Uterine smooth muscle cell (primary cell): Measurements from ENCODE around the gene TMEM42. TPM values are rescaled to one million over a fixed set of nuclear protein-coding genes. Genes with fewer than 3 reads are reported as not detected.

Source experiments
- total RNA-seq: library from RNA; depleted of rRNA; stranded (reverse); fragments of >200 nt; gene quantifications from 2 replicates; pipeline ENCODE4 v1.2.3, GENCODE V29; 2014

The TMEM42 gene
- total RNA-seq = 11.8 and 23.1 TPM in 2 replicates

DNA sequence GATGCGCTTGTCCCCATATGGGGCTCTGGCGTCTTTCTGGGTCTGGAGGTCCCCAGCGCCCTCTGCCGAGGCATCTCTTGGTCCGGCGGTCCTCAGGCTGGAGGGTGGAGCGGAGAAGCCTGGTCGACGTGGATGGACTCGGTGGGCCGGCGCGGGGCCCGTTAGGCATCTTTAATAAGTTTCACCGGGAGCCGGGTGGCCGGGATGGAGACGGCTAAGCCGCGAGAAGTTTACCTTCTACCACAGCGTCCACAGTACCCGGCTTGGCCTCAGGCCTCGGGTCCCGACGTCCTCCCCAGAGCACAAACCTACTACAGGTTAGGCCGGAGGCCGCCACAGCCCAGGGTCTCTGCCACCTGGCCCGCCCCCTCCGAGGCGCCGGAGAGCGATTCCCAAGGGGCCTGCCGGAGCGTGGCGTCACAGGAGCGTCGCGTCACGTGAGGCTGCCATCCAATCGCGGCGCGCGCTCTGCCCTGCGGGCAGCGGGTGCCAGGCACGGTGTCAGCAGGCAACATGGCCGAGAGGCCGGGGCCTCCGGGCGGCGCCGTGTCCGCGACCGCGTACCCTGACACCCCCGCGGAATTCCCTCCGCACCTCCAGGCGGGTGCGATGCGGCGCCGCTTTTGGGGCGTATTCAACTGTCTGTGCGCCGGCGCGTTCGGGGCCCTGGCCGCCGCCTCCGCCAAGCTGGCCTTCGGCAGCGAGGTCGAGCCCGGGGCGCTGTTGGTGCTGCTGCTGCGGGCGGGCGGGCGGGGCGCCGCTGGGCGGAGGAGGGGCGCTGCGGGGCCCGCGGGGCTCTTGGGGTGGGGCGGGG, at the start of gene TMEM42:
Gene TMEM42, plus strand, starts transcription at position 501 of the 814 bp plus-strand sequence. Its CDS starts 13 bp downstream, at position 514.

DNA sequence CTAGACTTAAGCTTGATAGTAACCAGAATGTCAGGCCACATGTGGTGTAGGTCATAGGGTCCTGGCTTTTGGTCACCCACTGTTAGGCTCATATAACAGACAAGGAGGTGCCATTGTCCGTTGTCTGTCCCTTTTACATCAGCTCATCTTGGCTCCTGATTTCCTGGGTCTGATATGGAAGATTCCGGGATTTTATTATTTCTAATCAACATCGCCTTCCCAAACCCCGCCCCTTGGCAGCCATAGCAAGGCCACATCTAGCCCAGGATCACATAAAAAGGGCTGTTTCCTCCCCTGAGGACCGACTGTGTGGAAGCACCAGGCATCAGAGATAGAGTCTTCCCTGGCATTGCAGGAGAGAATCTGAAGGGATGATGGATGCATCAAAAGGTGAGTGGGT, 12.6 kb downstream of the TMEM42 start, which contains the start of gene TGM4:
Gene TGM4, plus strand, starts transcription at position 301 of the 400 bp plus-strand sequence. Its CDS starts 71 bp downstream, at position 372.

Other genes starting within 250 kb of the TMEM42 start
- gene ZNF197, start 236.9 kb upstream of the TMEM42 start, total RNA-seq = 18.3 and 18.9 TPM in 2 replicates
- gene ZNF35, start 213.2 kb upstream of the TMEM42 start, total RNA-seq = 9.0 and 14.4 TPM in 2 replicates
- gene ZNF502, start 149.3 kb upstream of the TMEM42 start, total RNA-seq = 4.7 and 5.8 TPM in 2 replicates
- 7.1 and 8.1 TPM in 2 replicates for gene ZNF501, start 132.3 kb upstream of the TMEM42 start, total RNA-seq
- 17.4 and 19.5 TPM in 2 replicates for gene KIAA1143, start 100.3 kb upstream of the TMEM42 start, total RNA-seq
- gene KIF15, start 100.1 kb upstream of the TMEM42 start, total RNA-seq = 7.4 and 27.2 TPM in 2 replicates
- gene TGM4, start 12.7 kb downstream of the TMEM42 start, total RNA-seq = not detected in 2 replicates
- gene ZDHHC3, start 114.3 kb downstream of the TMEM42 start, total RNA-seq = 30.6 and 32.3 TPM in 2 replicates
- 62.6 and 73.3 TPM in 2 replicates for gene EXOSC7, start 114.3 kb downstream of the TMEM42 start, total RNA-seq
- gene CLEC3B, start 164.4 kb downstream of the TMEM42 start, total RNA-seq = 0.25 TPM in 1 of 2 replicates, not detected in the other